K562 treated with DMSO at 1 percent for 24 hours (cell line): ENCODE data around the gene IRF3. TPM values are rescaled to one million over a fixed set of nuclear protein-coding genes. Genes with fewer than 3 reads are reported as not detected.

Experiments
- total RNA-seq: library from RNA; unstranded; fragments of 300-600 nt; gene quantifications from 2 replicates; pipeline ENCODE4 v1.2.3, GENCODE V29; 2022; ENCODE audit warnings: low read depth; ENCODE audit not compliant: insufficient read depth

IRF3 gene, protein sequence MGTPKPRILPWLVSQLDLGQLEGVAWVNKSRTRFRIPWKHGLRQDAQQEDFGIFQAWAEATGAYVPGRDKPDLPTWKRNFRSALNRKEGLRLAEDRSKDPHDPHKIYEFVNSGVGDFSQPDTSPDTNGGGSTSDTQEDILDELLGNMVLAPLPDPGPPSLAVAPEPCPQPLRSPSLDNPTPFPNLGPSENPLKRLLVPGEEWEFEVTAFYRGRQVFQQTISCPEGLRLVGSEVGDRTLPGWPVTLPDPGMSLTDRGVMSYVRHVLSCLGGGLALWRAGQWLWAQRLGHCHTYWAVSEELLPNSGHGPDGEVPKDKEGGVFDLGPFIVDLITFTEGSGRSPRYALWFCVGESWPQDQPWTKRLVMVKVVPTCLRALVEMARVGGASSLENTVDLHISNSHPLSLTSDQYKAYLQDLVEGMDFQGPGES
- total RNA-seq: 116 and 131 TPM in 2 replicates

GRCh38 chr19:49665351-49666119 lies at the start of gene IRF3, which contains the start of gene BCL2L12:
Gene IRF3 (minus strand): TSS chr19:49665857. CDS start chr19:49664838, 1,019 bp downstream.
Gene BCL2L12 (plus strand): TSS chr19:49665933. CDS start chr19:49666693, 760 bp downstream.

GRCh38 chr19:49690656-49691242 lies 25.1 kb upstream of the IRF3 start, which contains the start of gene CPT1C:
Gene CPT1C (plus strand): TSS chr19:49691116. CDS start chr19:49692253, 1,137 bp downstream.

GRCh38 chr19:49689133-49690078 lies 23.7 kb upstream of the IRF3 start, which contains the start of gene ADM5:
Gene ADM5 (plus strand): TSS chr19:49689594. CDS start chr19:49689838, 244 bp downstream.

DNA sequence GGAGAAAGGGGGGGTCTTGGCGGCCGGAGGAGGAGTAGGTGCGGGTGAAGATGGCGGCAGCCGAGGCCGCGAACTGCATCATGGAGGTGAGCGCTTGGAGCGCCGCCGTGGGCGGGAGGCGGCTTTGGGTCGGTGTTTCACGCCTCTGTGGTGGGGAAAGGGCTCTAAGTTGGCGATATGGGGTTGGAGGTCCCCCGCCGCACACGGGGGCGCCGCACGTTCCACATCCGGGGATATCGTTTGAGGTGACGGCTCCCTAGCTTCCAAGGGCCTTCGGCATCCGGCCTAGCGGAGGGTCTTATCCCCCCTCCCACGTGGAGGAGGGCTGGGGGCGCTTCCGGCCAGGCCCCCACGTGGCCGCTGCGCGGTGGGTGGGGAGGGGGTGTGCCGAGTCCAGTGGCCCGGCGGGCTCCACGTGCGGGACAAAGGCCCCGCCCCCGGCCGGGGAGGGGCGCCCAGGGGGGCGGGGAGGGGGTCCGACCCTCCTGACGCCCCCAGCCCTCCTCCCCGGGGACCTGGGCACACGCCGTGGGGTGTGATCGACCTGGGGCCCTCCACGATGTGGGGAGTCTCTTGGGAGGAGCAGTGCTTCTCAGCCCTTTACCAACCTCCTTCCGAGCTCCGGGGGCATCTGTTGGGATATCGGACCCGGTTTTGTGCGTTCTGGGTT lies 11.7 kb upstream of the IRF3 start, which contains the start of gene PRMT1:
Gene PRMT1, plus strand, starts transcription at position 41 of the 670 bp plus-strand sequence. Its CDS starts 10 bp downstream, at position 51.

GRCh38 chr19:49641688-49642491 lies 23.8 kb downstream of the IRF3 start, which contains the start of gene SCAF1:
Gene SCAF1 (plus strand): TSS chr19:49642209. CDS start chr19:49645027, 2,818 bp downstream.

GRCh38 chr19:49640113-49640898 lies 25.4 kb downstream of the IRF3 start, which contains the start of gene RRAS:
Gene RRAS (minus strand): TSS chr19:49640143. CDS start chr19:49640098, 45 bp downstream.

Other genes starting within 250 kb of the IRF3 start
- gene PTH2, start 242.4 kb downstream of the IRF3 start, total RNA-seq: not detected in 2 replicates
- gene GFY, start 240.5 kb downstream of the IRF3 start, total RNA-seq: 0.27 and 0.44 TPM in 2 replicates
- gene SLC17A7, start 224.3 kb downstream of the IRF3 start, total RNA-seq: 13.7 and 13.9 TPM in 2 replicates
- gene PIH1D1, start 214.0 kb downstream of the IRF3 start, total RNA-seq: 161 and 190 TPM in 2 replicates
- 39.6 and 44.0 TPM in 2 replicates for gene ALDH16A1, start 212.6 kb downstream of the IRF3 start, total RNA-seq
- 14.1 and 27.0 TPM in 2 replicates for gene FLT3LG, start 191.6 kb downstream of the IRF3 start, total RNA-seq
- 8,520 and 8,538 TPM in 2 replicates for gene RPL13A, start 178.2 kb downstream of the IRF3 start, total RNA-seq
- gene RPS11, start 169.4 kb downstream of the IRF3 start, total RNA-seq: 6,778 and 6,779 TPM in 2 replicates
- 9.5 and 12.6 TPM in 2 replicates for gene FCGRT, start 153.2 kb downstream of the IRF3 start, total RNA-seq
- gene RCN3, start 137.9 kb downstream of the IRF3 start, total RNA-seq: 7.0 and 7.2 TPM in 2 replicates
- gene NOSIP, start 85.3 kb downstream of the IRF3 start, total RNA-seq: 389 and 390 TPM in 2 replicates
- 0.47 and 0.51 TPM in 2 replicates for gene PRRG2, start 84.5 kb downstream of the IRF3 start, total RNA-seq
- 18.3 and 18.5 TPM in 2 replicates for gene PRR12, start 74.7 kb downstream of the IRF3 start, total RNA-seq
- 42.8 and 46.4 TPM in 2 replicates for gene RRAS, start 25.7 kb downstream of the IRF3 start, total RNA-seq
- gene SCAF1, start 23.6 kb downstream of the IRF3 start, total RNA-seq: 76.9 and 81.6 TPM in 2 replicates
- gene BCL2L12, start 76 bp upstream of the IRF3 start, total RNA-seq: 269 and 286 TPM in 2 replicates
- gene PRMT1, start 11.4 kb upstream of the IRF3 start, total RNA-seq: 183 and 212 TPM in 2 replicates
- 9.0 and 9.7 TPM in 2 replicates for gene ADM5, start 23.7 kb upstream of the IRF3 start, total RNA-seq
- 7.8 and 8.0 TPM in 2 replicates for gene CPT1C, start 25.3 kb upstream of the IRF3 start, total RNA-seq
- gene TSKS, start 97.4 kb upstream of the IRF3 start, total RNA-seq: 5.6 and 8.6 TPM in 2 replicates
- 168 and 176 TPM in 2 replicates for gene AP2A1, start 101.1 kb upstream of the IRF3 start, total RNA-seq
- gene FUZ, start 147.4 kb upstream of the IRF3 start, total RNA-seq: 6.3 and 14.1 TPM in 2 replicates
- 94.0 and 104 TPM in 2 replicates for gene MED25, start 152.4 kb upstream of the IRF3 start, total RNA-seq
- 217 and 237 TPM in 2 replicates for gene PTOV1, start 185.3 kb upstream of the IRF3 start, total RNA-seq
- gene PNKP, start 201.7 kb upstream of the IRF3 start, total RNA-seq: 66.3 and 78.1 TPM in 2 replicates
- gene AKT1S1, start 211.5 kb upstream of the IRF3 start, total RNA-seq: 52.6 and 60.0 TPM in 2 replicates
- gene TBC1D17, start 211.8 kb upstream of the IRF3 start, total RNA-seq: 17.9 and 21.2 TPM in 2 replicates
- gene IL4I1, start 231.0 kb upstream of the IRF3 start, total RNA-seq: 3.1 and 4.1 TPM in 2 replicates